OCI-LY1 (cell line): Measurements from ENCODE around the gene NAV2.

Source experiments
- H2AFZ ChIP-seq: fragments of 200-600 bp; sonication (generic), shearing (Covaris generic); 2 replicates; pipeline ENCODE4 v1.6.0; 2014; ENCODE audit warnings: antibody characterized with exemption, mild to moderate bottlenecking, low read length
- H3F3A ChIP-seq: fragments of 200-600 bp; sonication (generic), shearing (Covaris generic); 2 replicates; pipeline ENCODE4 v1.6.0; 2014; ENCODE audit warnings: mild to moderate bottlenecking, antibody characterized with exemption, low read length, moderate library complexity; ENCODE audit not compliant: insufficient read depth
- H3K27ac ChIP-seq: fragments of 200-600 bp; sonication (generic); 2 replicates; pipeline ENCODE4 v1.5.1; 2014; ENCODE audit warnings: low read length, mixed run types, mild to moderate bottlenecking, low read depth; ENCODE audit not compliant: poor library complexity, severe bottlenecking
- H3K27me3 ChIP-seq: fragments of 200-600 bp; sonication (generic); 2 replicates; pipeline ENCODE4 v1.6.0; 2014; ENCODE audit warnings: antibody characterized with exemption, mild to moderate bottlenecking, low read length, moderate library complexity; ENCODE audit not compliant: insufficient read depth
- H3K36me3 ChIP-seq: fragments of 200-600 bp; sonication (generic); 2 replicates; pipeline ENCODE4 v1.6.1; 2014; ENCODE audit warnings: mild to moderate bottlenecking, antibody characterized with exemption, low read length, moderate library complexity, mixed read lengths; ENCODE audit not compliant: insufficient read depth
- H3K4me1 ChIP-seq: fragments of 200-600 bp; sonication (generic); 2 replicates; pipeline ENCODE4 v1.5.1; 2014; ENCODE audit warnings: mild to moderate bottlenecking, low read length, moderate library complexity; ENCODE audit not compliant: insufficient read depth, severe bottlenecking
- H3K4me2 ChIP-seq: fragments of 200-600 bp; sonication (generic), shearing (Covaris generic); 2 replicates; pipeline ENCODE4 v1.6.1; 2014; ENCODE audit warnings: low read length
- H3K4me3 ChIP-seq: fragments of 200-600 bp; sonication (generic); 2 replicates; pipeline ENCODE4 v1.5.1; 2014; ENCODE audit warnings: low read length, low read depth, mild to moderate bottlenecking, mixed read lengths; ENCODE audit not compliant: poor library complexity, severe bottlenecking
- H3K79me2 ChIP-seq: fragments of 200-600 bp; shearing (Covaris generic); 2 replicates; pipeline ENCODE4 v1.6.1; 2016; ENCODE audit warnings: mixed run types, low read length, mixed read lengths; ENCODE audit not compliant: insufficient read depth
- H3K9ac ChIP-seq: fragments of 200-600 bp; sonication (generic), shearing (Covaris generic); 2 replicates; pipeline ENCODE4 v1.6.1; 2014; ENCODE audit warnings: mild to moderate bottlenecking, low read length, mixed read lengths
- H3K9me2 ChIP-seq: fragments of 200-600 bp; sonication (generic), shearing (Covaris generic); 2 replicates; pipeline ENCODE4 v1.6.1; 2014; ENCODE audit warnings: low read depth, mild to moderate bottlenecking, low read length, mixed read lengths
- H3K9me3 ChIP-seq: fragments of 200-600 bp; shearing (Covaris generic); 2 replicates; pipeline ENCODE4 v1.6.1; 2014; ENCODE audit warnings: low read length, mixed read lengths
- H4K20me1 ChIP-seq: fragments of 200-600 bp; sonication (generic), shearing (Covaris generic); 2 replicates; pipeline ENCODE4 v1.6.0; 2016; ENCODE audit warnings: mild to moderate bottlenecking, low read length; ENCODE audit not compliant: insufficient read depth
- EZH2 ChIP-seq: fragments of 200-600 bp; sonication (generic), shearing (Covaris generic); IDR thresholded peaks from 2 replicates; pipeline ENCODE4 v1.8.0; 2017; ENCODE audit warnings: borderline replicate concordance, mixed run types, mild to moderate bottlenecking, antibody characterized with exemption, low read length, moderate library complexity, mixed read lengths
- TF ChIP-seq, protein P1 (sequence below): fragments of 200-600 bp; sonication (generic), shearing (Covaris generic); IDR thresholded peaks from 2 replicates; pipeline ENCODE4 v1.5.1; 2017; ENCODE audit warnings: mild to moderate bottlenecking, antibody characterized with exemption, low read length, moderate library complexity, mixed read lengths

Gene NAV2

GRCh38 chr11:19886498-19886897 lies 173.9 kb downstream of the NAV2 start:
- H3K27me3 ChIP-seq = no peaks in the 10 kb centered on the region
- no peak overlapping the region for H2AFZ ChIP-seq
- no peaks in the 10 kb centered on the region for H4K20me1 ChIP-seq
- H3K36me3 ChIP-seq = no peaks in the 10 kb centered on the region
- no peak overlapping the region for H3K4me2 ChIP-seq
- TF ChIP-seq EZH2 = no peak
- TF ChIP-seq, protein P1, sequence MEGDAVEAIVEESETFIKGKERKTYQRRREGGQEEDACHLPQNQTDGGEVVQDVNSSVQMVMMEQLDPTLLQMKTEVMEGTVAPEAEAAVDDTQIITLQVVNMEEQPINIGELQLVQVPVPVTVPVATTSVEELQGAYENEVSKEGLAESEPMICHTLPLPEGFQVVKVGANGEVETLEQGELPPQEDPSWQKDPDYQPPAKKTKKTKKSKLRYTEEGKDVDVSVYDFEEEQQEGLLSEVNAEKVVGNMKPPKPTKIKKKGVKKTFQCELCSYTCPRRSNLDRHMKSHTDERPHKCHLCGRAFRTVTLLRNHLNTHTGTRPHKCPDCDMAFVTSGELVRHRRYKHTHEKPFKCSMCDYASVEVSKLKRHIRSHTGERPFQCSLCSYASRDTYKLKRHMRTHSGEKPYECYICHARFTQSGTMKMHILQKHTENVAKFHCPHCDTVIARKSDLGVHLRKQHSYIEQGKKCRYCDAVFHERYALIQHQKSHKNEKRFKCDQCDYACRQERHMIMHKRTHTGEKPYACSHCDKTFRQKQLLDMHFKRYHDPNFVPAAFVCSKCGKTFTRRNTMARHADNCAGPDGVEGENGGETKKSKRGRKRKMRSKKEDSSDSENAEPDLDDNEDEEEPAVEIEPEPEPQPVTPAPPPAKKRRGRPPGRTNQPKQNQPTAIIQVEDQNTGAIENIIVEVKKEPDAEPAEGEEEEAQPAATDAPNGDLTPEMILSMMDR = no peak
- no peaks in the 10 kb centered on the region for H3K9me2 ChIP-seq
- H3K79me2 ChIP-seq = no peaks in the 10 kb centered on the region
- H3K27ac ChIP-seq = no peak overlapping the region
- no peaks in the 10 kb centered on the region for H3F3A ChIP-seq
- no peaks in the 10 kb centered on the region for H3K9me3 ChIP-seq
- no peak overlapping the region for H3K4me3 ChIP-seq
- H3K9ac ChIP-seq = no peak overlapping the region
- no peaks in the 10 kb centered on the region for H3K4me1 ChIP-seq

DNA sequence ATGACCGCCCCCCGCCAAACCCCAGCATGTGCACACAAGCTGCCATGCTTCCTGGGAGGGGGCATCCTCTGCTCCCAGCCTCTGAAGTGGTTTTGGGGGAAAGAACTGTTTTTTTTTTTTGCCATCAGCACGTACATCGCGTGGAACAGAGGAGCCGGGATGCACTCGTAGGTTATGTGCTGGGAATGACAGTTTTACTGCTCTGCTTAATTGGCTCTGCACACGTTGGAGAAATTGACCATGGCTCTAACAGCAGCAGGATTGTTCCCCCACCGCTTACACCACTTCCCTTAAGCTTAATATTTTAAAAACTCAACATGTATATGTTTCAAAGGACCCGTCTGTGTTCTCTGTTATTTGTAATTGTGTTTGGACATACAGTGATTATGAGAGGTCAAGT lies 175.2 kb downstream of the NAV2 start:
- H3K9me3 ChIP-seq = no peaks in the 10 kb centered on the region
- no peak overlapping the region for H3K4me2 ChIP-seq
- H4K20me1 ChIP-seq = no peaks in the 10 kb centered on the region
- no peak overlapping the region for H3K4me3 ChIP-seq
- TF ChIP-seq, protein P1 = no peak
- no peak for TF ChIP-seq EZH2
- no peaks in the 10 kb centered on the region for H3K36me3 ChIP-seq
- H3K79me2 ChIP-seq = no peaks in the 10 kb centered on the region
- no peaks in the 10 kb centered on the region for H3K4me1 ChIP-seq
- no peak overlapping the region for H2AFZ ChIP-seq
- no peak overlapping the region for H3K9ac ChIP-seq
- H3F3A ChIP-seq = no peaks in the 10 kb centered on the region
- H3K27me3 ChIP-seq = no peaks in the 10 kb centered on the region
- H3K9me2 ChIP-seq = no peaks in the 10 kb centered on the region
- no peak overlapping the region for H3K27ac ChIP-seq

DNA sequence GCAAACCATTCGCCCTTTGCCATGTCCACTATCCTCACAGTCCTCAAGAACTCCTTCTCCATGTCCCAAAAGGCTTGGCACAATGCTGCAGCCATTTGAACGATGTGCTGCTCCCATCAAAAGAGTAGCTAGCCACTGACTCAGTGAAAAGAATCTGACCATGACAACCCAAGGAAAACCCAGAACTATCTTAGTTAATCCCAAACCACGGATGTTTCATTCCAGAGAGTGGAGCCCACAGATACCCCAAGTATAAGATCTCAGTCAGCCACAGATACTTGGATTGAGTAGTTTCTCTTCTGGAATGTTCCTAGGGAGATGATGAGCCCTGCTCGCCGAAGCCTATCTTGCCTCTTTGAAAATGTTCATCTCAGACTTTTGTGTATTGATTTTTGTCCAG lies 176.9 kb downstream of the NAV2 start:
- no peak overlapping the region for H3K4me2 ChIP-seq
- no peaks in the 10 kb centered on the region for H4K20me1 ChIP-seq
- no peak for TF ChIP-seq EZH2
- TF ChIP-seq, protein P1 = no peak
- H3K9me3 ChIP-seq = no peaks in the 10 kb centered on the region
- H3K9ac ChIP-seq = no peak overlapping the region
- no peaks in the 10 kb centered on the region for H3K27me3 ChIP-seq
- no peak overlapping the region for H3K4me3 ChIP-seq
- no peaks in the 10 kb centered on the region for H3K79me2 ChIP-seq
- no peaks in the 10 kb centered on the region for H3F3A ChIP-seq
- no peaks in the 10 kb centered on the region for H3K36me3 ChIP-seq
- H3K27ac ChIP-seq = no peak overlapping the region
- H3K9me2 ChIP-seq = no peaks in the 10 kb centered on the region
- H2AFZ ChIP-seq = no peak overlapping the region
- no peaks in the 10 kb centered on the region for H3K4me1 ChIP-seq
